NCI-H524 treated with DMSO at 0.1 percent for 48 hours (cell line): ENCODE results near the gene PDIA6.

Source experiments
- DNase-seq: peaks from one replicate; lab custom pipeline; 2025; lab: John Stamatoyannopoulos, UW

The PDIA6 gene

GRCh38 chr2:10764096-10764785 is 48.3 kb downstream of the PDIA6 start:
- no peak for DNase-seq

GRCh38 chr2:10763461-10763800 is 49.2 kb downstream of the PDIA6 start:
- DNase-seq, result no peak

- no peak for DNase-seq
Measured at GRCh38 chr2:10762651-10763460, 49.7 kb downstream of the PDIA6 start.

GRCh38 chr2:10761591-10761990 is 51.0 kb downstream of the PDIA6 start:
- no peak for DNase-seq

- DNase-seq, result no peak
Measured at GRCh38 chr2:10760794-10761504, 51.6 kb downstream of the PDIA6 start.

GRCh38 chr2:10759151-10759714 is 53.4 kb downstream of the PDIA6 start:
- no peak for DNase-seq

GRCh38 chr2:10757814-10758286 is 54.7 kb downstream of the PDIA6 start:
- no peak for DNase-seq

GRCh38 chr2:10755621-10756020 is 57.0 kb downstream of the PDIA6 start:
- no peak for DNase-seq

GRCh38 chr2:10753876-10754275 is 58.7 kb downstream of the PDIA6 start:
- DNase-seq, result no peak

- DNase-seq, result no peak
Measured at GRCh38 chr2:10753156-10753555, 59.4 kb downstream of the PDIA6 start.

GRCh38 chr2:10752236-10752635 is 60.3 kb downstream of the PDIA6 start:
- DNase-seq, result no peak

- no peak for DNase-seq
Measured at GRCh38 chr2:10750610-10751009, 62.0 kb downstream of the PDIA6 start.

GRCh38 chr2:10742666-10743065 is 69.9 kb downstream of the PDIA6 start:
- DNase-seq, result no peak

- no peak for DNase-seq
Measured at GRCh38 chr2:10741139-10741538, 71.4 kb downstream of the PDIA6 start.

- no peak for DNase-seq
Measured at GRCh38 chr2:10740226-10740625, 72.4 kb downstream of the PDIA6 start.

- no peak for DNase-seq
Measured at GRCh38 chr2:10738192-10738591, 74.4 kb downstream of the PDIA6 start.

- no peak for DNase-seq
Measured at GRCh38 chr2:10733980-10734379, 78.6 kb downstream of the PDIA6 start.

- DNase-seq, result no peak
Measured at GRCh38 chr2:10733566-10733925, 79.0 kb downstream of the PDIA6 start.
